ENCODE measurements around the gene CCDC110.
A peak's percentile ranks its signal among the peaks of the same experiment; 100 is the strongest.

CCDC110 gene

DNA sequence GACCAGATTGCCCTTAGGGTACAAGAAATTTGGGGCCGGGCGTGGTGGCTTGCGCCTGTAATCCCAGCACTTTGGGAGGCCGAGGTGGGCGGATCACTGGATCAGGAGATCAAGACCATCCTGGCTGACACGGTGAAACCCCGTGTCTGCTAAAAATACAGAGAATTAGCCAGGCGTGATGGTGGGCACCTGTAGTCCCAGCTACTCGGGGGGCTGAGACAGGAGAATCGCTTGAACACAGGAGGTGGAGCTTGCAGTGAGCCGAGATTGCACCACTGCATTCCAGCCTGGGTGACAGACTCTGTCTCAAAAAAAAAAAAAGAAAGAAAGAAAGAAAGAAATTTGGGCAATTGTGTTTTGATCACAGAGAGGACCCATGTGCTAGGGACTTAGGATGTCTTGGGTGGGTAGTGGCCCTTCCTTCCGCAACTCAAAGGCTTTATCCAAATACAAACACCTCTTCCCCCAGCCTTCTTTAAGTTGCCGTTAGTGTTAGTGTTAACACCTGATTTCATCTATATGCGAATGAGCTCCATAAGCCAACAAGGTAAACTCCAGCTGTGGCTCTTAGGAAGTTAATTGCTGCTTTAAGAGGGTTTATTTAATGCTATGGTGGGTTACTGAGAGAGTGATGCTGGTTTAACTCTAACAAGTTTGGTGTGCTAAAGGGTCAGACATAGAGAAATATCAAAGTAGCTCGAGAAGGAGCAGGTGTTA, 8.6 kb upstream of the CCDC110 start:
- in situ Hi-C loops (cut with MboI; ENCODE audit: low pct_unique_long_range_greater_than_20kb, low sequenced_read_pairs): no loop called here
- no peak for DNase-seq

DNA sequence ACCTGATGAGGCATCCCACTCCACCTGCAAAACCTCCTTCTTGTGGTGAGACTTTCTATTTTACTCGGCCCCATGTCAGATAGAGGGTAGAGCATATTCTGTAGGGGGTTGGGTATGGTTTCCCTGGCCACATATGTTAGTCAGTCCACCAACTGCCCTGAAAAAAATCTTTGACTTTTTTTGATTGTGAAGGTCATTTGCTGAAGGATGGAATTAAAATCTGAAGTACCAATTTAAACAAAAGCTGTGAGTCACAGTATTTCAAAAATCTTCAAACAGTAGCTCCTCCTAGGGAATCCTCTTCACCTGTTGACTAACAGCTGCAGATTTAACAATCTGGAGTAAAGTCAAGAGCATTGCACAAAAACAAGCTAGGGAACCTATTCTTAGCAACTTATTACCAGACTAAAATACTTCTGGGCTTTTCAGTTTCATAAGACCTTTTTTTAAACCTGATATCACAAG, 8.0 kb upstream of the CCDC110 start:
- in situ Hi-C loops (cut with MboI; ENCODE audit: low pct_unique_long_range_greater_than_20kb, low sequenced_read_pairs): no loop called here
- DNase-seq: no peak

DNA sequence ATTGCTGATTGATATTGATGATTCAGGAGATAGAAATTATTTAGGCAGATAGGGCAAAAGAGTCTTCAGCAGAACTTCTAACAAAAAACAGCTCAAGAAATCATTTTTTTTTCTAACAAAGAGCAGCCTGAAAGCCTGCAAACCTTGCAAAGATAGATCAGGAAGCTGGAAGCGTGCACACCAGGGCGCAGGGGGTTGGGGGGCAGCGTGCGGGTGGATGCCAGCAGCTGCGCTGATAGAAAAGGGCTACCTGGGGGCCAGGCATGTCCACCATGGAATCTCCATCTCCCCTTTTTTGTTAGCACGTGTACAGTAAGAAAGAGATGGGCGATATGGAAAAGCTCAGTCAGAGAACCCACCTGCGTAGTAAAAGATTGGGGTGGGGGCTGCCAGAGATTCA, 1.7 kb upstream of the CCDC110 start:
- DNase-seq: no peak
- in situ Hi-C loops (cut with MboI; ENCODE audit: low pct_unique_long_range_greater_than_20kb, low sequenced_read_pairs): no loop called here

DNA sequence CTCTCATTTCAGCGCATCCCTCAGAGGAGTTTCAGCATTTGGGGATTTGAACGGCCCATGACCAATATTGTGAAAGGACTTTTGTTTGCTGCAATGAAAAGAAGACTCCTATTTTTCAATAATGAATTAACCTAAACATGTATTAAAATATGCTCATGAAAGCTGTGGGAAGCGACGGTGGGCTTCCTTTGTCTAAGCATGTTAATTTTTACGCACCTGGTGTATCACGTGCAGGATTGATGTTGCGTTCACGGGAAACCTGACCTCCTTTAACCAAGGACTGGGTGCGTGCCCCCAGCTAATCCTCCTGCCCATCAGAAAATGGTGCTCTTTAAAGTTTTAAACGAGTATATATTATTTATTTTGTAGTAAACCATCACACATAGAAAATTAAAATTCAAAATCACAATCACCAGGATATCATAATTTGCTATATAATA, 590 bp upstream of the CCDC110 start:
- DNase-seq: no peak
- in situ Hi-C loops (cut with MboI; ENCODE audit: low pct_unique_long_range_greater_than_20kb, low sequenced_read_pairs): no loop called here

DNA sequence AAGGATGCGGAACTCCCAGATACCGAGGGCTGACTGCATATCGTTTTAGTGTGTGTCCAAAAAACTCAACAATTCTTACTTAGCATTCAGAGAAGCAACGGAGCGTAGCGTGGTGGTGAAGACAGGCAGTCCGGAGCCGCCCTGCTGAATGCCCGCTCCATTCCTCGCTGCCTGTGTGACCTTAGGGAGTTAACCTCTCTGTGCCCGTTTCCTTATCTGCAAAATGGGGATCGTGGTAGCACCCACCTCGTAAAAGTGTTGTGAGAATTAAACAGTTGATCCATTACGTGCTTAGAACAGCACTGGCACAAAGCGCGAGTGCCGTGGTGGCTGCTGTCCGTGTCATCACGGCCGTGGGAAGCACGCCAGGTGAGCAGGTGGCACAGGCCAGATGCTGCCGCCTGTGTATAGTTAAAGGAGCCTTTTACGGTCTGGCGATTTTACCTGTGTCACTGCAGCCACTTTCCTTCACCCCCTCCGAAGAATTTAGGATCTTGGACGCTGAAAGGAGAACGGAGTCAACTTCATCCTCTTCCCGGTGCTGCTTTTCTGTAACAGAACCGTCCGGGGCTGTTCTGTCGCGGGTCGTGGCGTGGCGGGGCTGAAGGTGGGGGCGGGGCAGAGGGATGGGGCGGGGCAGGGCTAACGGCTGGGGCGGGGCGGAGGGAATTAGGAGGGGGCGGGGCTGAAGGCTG, 885 bp downstream of the CCDC110 start:
- peak; percentile 48 for DNase-seq
- in situ Hi-C loops (cut with MboI; ENCODE audit: low pct_unique_long_range_greater_than_20kb, low sequenced_read_pairs): no loop called here

DNA sequence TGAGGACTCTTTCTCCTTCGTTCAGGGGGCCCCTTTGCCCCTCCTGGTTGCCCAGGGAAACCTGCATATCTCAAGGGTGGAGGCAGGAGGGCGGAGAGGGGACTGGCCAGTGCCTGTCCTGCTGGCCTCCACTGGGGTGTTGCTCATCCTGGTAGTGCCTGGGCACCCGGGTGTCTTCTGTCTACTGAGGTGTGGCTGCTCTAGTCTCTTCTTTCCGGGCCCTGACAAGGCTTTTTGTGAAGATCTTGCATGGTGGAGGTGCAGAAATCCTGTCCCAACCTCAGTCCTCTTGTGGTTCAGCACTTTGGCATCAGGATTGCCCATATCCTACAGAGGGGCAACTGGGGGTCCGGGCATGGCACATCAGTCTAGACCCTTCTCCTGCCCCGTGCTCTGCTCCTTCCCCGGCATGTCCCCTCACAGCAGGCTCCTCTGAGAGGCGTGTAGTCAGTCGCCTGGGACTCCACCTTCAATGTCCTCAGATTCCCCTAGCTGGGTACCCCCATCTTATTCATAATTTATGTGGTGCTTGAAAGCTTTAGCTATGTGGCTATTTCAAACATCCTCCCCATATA, 1.9 kb downstream of the CCDC110 start:
- in situ Hi-C loops (cut with MboI; ENCODE audit: low pct_unique_long_range_greater_than_20kb, low sequenced_read_pairs): no loop called here
- DNase-seq: peak; percentile 6

DNA sequence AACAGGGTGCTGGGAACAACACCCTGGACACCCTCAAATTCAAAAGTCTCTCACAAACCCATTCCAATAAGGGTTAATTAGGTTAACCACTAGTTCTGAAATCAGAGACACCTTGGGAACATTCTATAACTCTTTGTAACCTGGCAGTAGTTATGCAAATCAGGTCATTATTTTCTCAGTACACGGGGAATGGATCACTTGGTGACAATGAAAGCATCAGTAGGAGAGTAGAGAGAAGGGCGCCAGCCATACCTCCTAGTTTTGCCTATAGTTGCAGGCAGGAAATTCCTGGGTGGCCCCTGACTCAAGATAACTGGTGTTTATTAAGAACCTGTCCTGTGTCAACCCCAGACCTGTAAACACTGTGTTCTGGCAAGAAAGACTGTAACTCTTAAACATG, 2.5 kb downstream of the CCDC110 start:
- no peak for DNase-seq
- in situ Hi-C loops (cut with MboI; ENCODE audit: low pct_unique_long_range_greater_than_20kb, low sequenced_read_pairs): no loop called here

DNA sequence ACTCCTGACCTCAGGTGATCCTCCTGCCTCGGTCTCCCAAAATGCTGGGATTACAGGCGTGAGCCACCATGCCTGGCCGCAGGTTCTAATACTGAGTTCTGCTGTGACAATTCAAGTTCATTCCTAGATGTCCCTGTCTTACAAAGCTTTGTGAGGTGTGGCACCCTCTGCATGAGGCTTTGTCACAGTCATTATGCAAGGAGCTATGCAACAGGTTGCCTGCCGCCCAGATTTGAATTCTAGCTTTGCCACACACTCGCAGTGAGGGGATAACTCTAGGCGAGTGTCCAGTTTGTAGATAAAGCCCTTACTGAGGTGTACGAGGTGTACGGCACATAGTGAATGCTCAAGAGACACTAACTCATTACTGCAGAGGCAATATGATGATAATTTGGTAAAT, 3.5 kb downstream of the CCDC110 start:
- no peak for DNase-seq
- in situ Hi-C loops (cut with MboI; ENCODE audit: low pct_unique_long_range_greater_than_20kb, low sequenced_read_pairs): no loop called here

DNA sequence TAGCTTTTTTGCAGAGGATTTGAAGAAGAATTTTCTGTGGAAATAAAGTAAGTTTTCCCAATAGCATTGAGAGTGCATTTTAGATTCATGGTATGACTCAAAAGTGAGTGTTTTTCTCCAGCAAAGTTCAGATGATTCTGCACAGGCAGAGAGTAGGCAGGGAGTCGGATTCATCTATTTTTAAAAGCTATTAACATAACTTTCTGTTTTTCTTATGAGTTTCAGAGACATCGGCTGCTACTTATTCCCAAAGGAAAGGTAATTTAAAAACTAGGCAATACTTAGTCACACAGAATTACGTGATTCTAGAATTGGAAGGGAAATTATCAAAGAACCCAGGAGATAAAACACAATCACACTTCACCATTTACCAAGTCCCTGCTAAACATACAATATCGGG, 4.4 kb downstream of the CCDC110 start:
- in situ Hi-C loops (cut with MboI; ENCODE audit: low pct_unique_long_range_greater_than_20kb, low sequenced_read_pairs): no loop called here
- no peak for DNase-seq

DNA sequence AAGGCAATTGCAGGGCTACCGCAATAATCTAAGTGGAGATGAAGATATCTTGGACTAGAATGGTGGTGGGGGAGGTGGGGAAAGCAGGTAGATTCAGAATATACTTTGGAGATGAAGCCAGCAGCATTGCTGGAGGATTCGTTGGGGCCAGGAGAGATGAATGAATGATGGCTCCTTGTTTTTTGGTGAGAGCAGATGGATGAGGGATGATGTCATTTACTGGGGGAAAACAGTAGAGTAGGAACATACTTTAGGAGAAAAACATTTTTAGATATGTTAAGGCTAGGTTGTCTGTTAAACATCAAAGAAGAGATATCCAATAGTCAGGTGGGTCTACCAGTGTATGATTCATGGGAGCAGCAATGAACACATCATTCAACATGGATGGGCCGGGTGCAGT, 5.8 kb downstream of the CCDC110 start:
- in situ Hi-C loops (cut with MboI; ENCODE audit: low pct_unique_long_range_greater_than_20kb, low sequenced_read_pairs): no loop called here
- no peak for DNase-seq

DNA sequence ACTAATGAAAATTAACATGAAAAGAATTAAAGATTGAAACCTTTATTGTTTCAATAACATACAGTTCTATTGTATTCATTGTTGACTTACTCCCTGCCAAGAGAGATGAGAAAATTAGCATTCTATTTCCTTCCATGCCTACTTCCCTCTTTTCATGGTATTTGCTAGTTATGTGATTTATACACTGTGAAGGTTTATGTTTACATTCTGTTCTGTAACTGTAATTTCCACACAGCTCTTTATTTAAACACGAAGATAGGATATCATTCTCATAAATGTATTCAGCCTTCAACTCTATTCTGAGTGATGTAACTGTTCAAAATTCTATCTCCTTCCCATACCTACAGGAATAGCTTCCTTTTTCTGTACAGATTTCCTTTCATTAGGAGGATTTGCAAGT, 6.6 kb downstream of the CCDC110 start:
- in situ Hi-C loops (cut with MboI; ENCODE audit: low pct_unique_long_range_greater_than_20kb, low sequenced_read_pairs): no loop called here
- DNase-seq: no peak

DNA sequence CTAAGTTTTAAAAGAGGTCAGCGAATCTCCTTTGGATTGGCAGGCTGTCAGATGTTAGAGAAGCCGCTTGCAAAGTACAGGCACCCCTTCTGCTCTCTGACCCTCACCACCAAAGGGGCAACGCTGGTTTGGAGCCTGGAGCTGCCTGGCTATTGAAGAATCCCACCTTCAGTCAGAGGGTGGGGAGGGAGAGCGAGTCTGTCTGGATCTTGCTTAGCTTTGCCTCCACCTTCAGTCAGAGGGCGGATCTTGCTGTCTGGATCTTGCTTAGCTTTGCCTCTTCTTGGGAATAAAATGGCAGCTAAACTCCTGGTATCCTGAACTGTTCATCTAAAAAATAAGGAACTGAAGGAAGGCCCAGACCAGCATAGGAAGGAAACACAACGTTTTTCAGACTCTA, 7.3 kb downstream of the CCDC110 start:
- DNase-seq: no peak
- in situ Hi-C loops (cut with MboI; ENCODE audit: low pct_unique_long_range_greater_than_20kb, low sequenced_read_pairs): no loop called here

DNA sequence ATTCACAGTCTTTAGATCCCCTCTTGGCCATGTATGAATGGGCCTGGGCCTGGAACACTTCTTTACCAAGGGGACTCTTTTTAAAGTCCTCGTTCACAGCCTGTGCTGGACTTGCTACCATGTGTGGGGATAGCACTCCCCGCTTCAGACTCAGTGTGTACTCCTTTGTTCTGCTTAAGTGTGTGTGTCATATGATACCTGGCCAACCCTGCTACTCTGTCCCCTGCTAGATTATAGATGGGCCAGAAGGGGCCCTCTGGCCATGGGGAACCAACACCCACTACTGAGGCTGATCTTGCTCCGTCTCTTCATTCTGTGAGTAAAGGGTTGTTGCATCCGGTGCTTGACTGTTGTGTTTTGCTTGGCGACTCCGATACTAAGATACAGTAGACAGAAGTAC, 8.0 kb downstream of the CCDC110 start:
- in situ Hi-C loops (cut with MboI; ENCODE audit: low pct_unique_long_range_greater_than_20kb, low sequenced_read_pairs): no loop called here
- no peak for DNase-seq

DNA sequence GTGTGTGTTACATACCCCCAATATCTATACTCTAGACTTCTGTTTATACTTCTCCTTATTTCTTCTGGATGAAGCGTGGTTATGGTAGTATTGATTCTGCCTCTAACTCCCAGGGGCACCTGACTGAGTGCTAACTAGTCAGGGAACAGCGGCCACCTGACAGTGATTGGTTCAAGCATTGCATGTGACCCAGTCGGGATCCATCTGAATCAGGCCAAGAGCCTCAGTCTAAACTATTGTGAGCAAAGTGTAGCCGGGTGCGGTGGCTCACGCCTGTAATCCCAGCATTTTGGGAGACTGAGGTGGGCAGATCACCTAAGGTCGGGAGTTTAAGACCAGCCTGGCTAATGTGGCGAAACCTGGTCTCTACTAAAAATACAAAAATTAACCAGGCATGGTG, 10.0 kb downstream of the CCDC110 start:
- no peak for DNase-seq
- in situ Hi-C loops (cut with MboI; ENCODE audit: low pct_unique_long_range_greater_than_20kb, low sequenced_read_pairs): no loop called here

DNA sequence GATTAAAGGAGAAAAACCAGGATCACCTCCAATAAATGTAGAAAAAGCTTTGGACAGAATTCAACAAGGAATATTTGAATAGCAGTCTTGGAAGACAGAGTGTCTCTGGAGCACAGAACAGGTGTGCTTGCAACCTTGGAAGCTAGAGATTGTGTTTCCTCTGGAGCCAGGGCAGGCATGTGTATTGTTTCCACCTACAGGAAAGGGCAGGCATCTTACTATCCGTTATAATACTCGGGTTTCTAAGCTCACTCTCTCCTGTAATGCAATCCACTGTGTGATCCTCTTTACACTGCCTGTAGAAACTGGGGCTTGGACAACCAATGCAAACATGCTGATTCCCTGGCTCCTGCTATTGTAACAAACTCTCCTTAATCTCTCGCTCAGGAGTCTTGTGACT, 14.4 kb downstream of the CCDC110 start:
- DNase-seq: no peak
- in situ Hi-C loops (cut with MboI; ENCODE audit: low pct_unique_long_range_greater_than_20kb, low sequenced_read_pairs): no loop called here

DNA sequence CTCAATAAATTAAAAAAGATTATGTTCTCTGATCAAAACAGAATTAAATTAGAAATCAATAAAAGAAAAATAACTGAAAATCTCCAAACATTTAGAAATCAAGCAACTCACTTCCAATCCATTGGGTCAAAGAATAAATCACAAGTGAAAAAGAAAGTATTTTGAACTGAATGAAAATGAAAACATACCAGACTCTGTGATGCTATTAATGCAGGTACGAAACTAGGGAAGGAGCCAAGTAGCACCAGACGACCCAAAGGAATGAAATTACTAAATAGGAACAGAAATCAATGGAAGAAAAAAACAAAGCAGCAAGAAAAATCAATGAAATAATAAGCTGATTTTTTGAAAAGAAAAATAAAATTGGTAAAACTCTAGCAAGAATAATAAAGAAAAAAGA, 15.4 kb downstream of the CCDC110 start:
- DNase-seq: no peak
- in situ Hi-C loops (cut with MboI; ENCODE audit: low pct_unique_long_range_greater_than_20kb, low sequenced_read_pairs): no loop called here

DNA sequence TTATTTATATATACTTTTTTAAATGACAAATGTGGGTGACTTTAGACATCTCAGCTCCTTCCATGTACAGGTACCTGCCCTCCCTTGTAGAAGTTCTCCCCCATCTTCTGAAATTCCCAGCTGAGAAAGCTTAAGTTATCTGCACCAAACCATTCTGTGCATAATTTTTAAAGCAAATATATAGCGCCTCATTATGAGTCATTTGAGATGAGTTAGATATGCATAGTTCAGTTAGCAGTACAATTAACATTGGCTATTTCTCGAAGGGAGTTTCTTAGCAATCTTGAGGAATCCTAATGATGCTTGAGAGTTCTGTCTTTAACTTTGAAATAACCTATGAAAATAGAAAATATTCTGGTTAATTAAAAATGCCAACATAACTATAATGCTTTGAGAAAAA, 26.3 kb downstream of the CCDC110 start:
- in situ Hi-C loops (cut with MboI; ENCODE audit: low pct_unique_long_range_greater_than_20kb, low sequenced_read_pairs): no loop called here
- DNase-seq: no peak

DNA sequence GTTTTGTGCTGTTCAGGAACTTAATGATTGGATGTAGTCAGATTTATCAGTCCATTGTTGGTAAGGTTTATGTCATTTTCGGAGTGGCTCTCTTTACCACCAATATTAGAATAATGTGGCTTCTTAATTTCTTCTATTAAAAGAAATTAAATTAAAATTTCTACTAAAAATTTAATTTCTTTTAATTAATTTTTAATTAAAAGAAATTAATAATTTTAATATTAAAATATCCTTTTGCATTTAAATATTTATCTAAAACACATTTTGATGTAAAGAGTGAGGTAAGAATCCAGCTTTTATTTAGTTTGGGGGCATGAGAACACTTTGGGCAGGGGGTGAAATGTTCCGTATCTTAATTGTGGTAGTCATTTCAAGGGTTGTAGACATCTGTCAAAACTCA, 30.1 kb downstream of the CCDC110 start:
- in situ Hi-C loops (cut with MboI; ENCODE audit: low pct_unique_long_range_greater_than_20kb, low sequenced_read_pairs): no loop called here
- no peak for DNase-seq

DNA sequence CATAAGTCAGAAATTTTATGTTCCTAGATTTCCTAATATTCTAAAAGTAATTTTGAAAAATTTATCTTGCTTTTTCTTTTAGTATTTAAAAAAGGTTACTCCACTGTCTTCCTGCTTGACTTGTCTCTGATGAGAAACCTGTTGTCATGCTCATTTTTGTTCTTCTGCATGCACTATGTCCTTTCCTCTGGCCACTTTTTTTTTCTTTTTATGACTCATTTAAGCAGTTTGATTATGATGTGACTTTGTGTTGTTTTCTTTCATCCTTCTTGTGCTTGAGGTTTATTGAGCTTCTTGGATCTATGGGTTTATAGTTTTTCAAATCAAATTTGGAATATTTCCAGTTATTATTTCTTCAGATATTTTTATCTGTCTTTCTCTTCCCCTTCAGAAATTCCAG, 33.7 kb downstream of the CCDC110 start:
- in situ Hi-C loops (cut with MboI; ENCODE audit: low pct_unique_long_range_greater_than_20kb, low sequenced_read_pairs): no loop called here
- DNase-seq: no peak

DNA sequence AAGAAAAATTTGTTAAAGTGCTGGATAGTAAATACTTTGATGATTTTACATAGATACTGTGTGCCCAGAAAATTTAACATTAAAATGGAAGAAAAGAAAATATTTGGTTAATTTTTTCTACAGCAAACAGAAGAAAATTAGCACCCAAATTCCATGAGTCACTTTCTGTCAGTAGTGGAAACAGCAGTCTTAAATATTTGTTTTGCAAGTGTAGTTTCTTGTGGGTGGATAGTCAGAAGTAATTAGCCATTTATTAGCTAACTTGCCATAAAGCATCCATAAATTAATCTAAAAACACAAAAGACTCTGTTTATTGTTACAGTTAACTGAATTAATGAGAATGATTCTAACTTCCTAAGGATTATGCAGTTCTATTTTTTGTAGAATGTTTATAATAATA, 36.1 kb downstream of the CCDC110 start:
- in situ Hi-C loops (cut with MboI; ENCODE audit: low pct_unique_long_range_greater_than_20kb, low sequenced_read_pairs): no loop called here
- DNase-seq: no peak

DNA sequence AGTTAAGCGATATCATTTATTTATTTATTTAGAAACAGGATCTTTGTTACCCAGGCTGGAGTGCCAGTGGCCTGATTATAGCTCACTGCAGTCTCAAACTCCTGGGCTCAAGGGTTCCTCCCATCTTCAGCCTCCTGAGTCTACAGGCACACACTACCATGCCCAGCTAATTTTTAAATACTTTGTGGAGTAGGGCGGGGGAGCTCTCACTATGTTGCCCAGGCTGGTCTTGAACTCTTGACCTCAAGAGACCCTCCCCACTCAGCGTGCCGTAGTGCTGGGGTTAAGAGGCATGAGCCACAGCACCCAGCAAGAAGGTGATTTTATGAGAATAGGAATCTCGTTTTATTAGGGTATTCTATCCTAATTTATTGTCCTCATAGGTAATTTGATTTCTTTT, 41.9 kb downstream of the CCDC110 start:
- in situ Hi-C loops (cut with MboI; ENCODE audit: low pct_unique_long_range_greater_than_20kb, low sequenced_read_pairs): no loop called here

More for the DNA sequence above, 41.9 kb downstream of the CCDC110 start:
- DNase-seq: no peak

Measured in KBM-7 (cell line).